ENCODE measurements around the gene GLB1L3.

Gene GLB1L3

DNA sequence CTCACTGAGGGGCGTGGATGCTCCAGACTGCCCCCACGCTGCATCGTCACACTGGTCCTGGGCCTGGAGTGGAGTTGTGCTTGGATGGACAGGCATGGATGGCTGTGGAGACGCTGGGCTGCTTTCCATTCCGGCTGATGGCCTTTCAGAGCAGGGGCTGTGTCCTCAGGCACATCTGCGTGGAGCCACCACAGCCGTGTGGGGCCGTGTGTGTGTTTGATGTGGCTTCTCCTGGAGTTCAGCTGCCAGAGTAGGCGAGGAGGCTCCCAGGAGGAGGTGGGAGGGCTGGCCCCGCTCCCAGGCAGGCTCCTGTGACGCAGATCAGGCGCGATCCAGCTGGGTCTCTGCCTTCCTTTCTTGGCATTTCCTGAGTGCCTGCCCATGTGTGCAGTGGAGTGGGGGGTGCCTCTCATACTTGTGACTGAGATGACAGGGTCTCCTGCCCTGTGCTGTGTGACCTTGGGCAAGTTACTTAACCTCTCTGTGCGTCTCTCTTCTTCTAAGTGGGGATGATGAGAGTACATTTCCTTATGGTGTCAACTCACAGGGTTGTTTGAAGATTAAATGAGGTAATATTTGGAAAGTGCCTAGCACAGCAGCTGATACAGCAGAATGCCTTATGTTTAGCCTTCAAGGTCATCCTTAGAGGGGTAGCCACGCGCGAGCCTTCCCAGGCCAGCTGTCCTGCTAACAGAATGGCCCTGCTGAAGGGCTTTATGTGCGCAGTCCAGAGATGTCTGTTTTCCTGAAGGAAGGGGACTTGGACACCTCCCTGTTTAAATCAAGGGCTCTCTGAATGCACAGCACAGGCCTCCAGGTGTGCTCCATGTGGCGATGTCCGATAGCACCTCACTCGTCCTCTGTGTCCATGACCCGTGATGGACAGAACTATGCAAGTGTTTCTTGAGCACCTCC, 89.1 kb downstream of the GLB1L3 start:
- DNase-seq, result no peak

DNA sequence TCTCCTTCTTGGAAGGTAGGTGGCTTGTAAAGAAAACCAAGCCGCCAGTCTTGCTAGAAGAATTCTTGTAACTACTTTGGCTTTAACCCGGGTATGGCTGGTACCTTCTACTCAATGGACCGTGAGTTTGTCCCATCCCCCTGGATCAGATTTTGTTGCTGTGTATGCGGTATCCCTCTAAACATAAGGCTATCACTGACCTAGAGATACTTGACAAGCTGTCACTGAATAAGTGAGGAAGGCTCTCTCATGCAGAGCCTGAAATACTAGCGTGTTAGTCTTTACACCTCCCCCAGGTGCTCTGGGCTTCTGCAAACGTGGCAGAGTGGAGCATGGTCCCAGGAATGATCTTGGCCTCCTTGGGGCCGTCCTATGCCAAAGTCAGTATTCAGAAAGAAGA, 90.1 kb downstream of the GLB1L3 start:
- DNase-seq, result no peak

- no peak for DNase-seq
Measured at GRCh38 chr11:134367781-134368180, 91.6 kb downstream of the GLB1L3 start.
